Right atrium auricular region (tissue), 2 donors: ENCODE measurements around the gene SLC28A3. TPM values are rescaled to one million over a fixed set of nuclear protein-coding genes. Genes with fewer than 3 reads are reported as not detected.
A peak's percentile ranks its signal among the peaks of the same experiment; 100 is the strongest.

ENCODE experiments used
- DNase-seq: peaks from one replicate; pipeline ENCODE4 v3.0.0-alpha.2; 2019; ENCODE audit warnings: low spot score
- H3K27ac ChIP-seq, 2 donors: fragments of 200-600 bp; sonication (generic); 1 replicate in 1 of 2; 2 replicates in 1 of 2; pipeline ENCODE4 v1.5.1; 2016 to 2019
- H3K27me3 ChIP-seq, 2 donors: fragments of 200-600 bp; sonication (generic); one replicate each; pipeline versions ENCODE4 v1.5.1 to v1.6.0; 2017 to 2019
- H3K36me3 ChIP-seq: fragments of 200-600 bp; sonication (generic); one replicate; pipeline ENCODE4 v1.5.1; 2016
- H3K4me1 ChIP-seq, 2 donors: fragments of 200-600 bp; sonication (generic); one replicate each; pipeline versions ENCODE4 v1.5.1 to v1.6.0; 2017 to 2019
- H3K4me3 ChIP-seq, 2 donors: fragments of 200-600 bp; sonication (generic); 1 replicate in 1 of 2; 2 replicates in 1 of 2; pipeline ENCODE4 v1.5.1; 2017 to 2019; ENCODE audit warnings: mild to moderate bottlenecking in 1 of 2, moderate library complexity in 1 of 2
- H3K9me3 ChIP-seq, 2 donors: fragments of 200-600 bp; sonication (generic); one replicate each; pipeline ENCODE4 v1.5.1; 2019
- CTCF ChIP-seq, 2 donors: fragments of 200-600 bp; sonication (generic); IDR thresholded peaks; one replicate each; pipeline ENCODE4 v1.5.1; 2019; ENCODE audit warnings: antibody characterized with exemption in 2 of 2
- total RNA-seq, 2 donors: library from RNA; depleted of rRNA; stranded (reverse); fragments of >200 nt; gene quantifications; one replicate each; pipeline ENCODE4 v1.1.0, GENCODE V29; 2016

SLC28A3 gene
- total RNA-seq, 2 donors from 2014 or later, result 0.33 to 4.4 TPM

- Histone ChIP-seq H3K36me3 (no peaks in the 10 kb centered on the region), H3K9me3 (no peaks in the 10 kb centered on the region), H3K27me3 (no peaks in the 10 kb centered on the region), H3K4me1 (peaks cover 0 to 23% of the 10 kb centered on the region in 2 donors), H3K27ac (peak overlapping the region in 1 of 2 donors; percentile 84), H3K4me3 (no peak overlapping the region)
- TF ChIP-seq CTCF (IDR thresholded peaks at IDR 0.05), result no peak
- no peak for DNase-seq
Measured at GRCh38 chr9:84338792-84339191, 1.8 kb downstream of the SLC28A3 start.

GRCh38 chr9:84337252-84337651 lies 3.3 kb downstream of the SLC28A3 start:
- no peak for DNase-seq
- H3K36me3 ChIP-seq, result no peaks in the 10 kb centered on the region
- no peak overlapping the region for H3K27ac ChIP-seq
- H3K4me1 ChIP-seq, result peaks cover 0 to 18% of the 10 kb centered on the region in 2 donors
- H3K27me3 ChIP-seq, result no peaks in the 10 kb centered on the region
- H3K9me3 ChIP-seq, result no peaks in the 10 kb centered on the region
- no peak overlapping the region for H3K4me3 ChIP-seq
- TF ChIP-seq CTCF (IDR thresholded peaks at IDR 0.05), result no peak

GRCh38 chr9:84331119-84331809 lies 9.3 kb downstream of the SLC28A3 start:
- Histone ChIP-seq H3K4me3 (no peak overlapping the region), H3K27me3 (no peaks in the 10 kb centered on the region), H3K36me3 (no peaks in the 10 kb centered on the region), H3K27ac (no peak overlapping the region), H3K9me3 (peaks cover 0 to 9% of the 10 kb centered on the region in 2 donors), H3K4me1 (no peaks in the 10 kb centered on the region)
- DNase-seq, result no peak
- TF ChIP-seq CTCF (IDR thresholded peaks at IDR 0.05), result no peak

GRCh38 chr9:84330246-84330645 lies 10.3 kb downstream of the SLC28A3 start:
- H3K27me3 ChIP-seq, result no peaks in the 10 kb centered on the region
- H3K4me1 ChIP-seq, result no peaks in the 10 kb centered on the region
- no peak for DNase-seq
- no peaks in the 10 kb centered on the region for H3K36me3 ChIP-seq
- no peak overlapping the region for H3K4me3 ChIP-seq
- H3K9me3 ChIP-seq, result peaks cover 0 to 9% of the 10 kb centered on the region in 2 donors
- H3K27ac ChIP-seq, result no peak overlapping the region
- TF ChIP-seq CTCF (IDR thresholded peaks at IDR 0.05), result no peak

GRCh38 chr9:84327184-84327583 lies 13.4 kb downstream of the SLC28A3 start:
- no peaks in the 10 kb centered on the region for H3K4me1 ChIP-seq
- DNase-seq, result no peak
- H3K9me3 ChIP-seq, result peaks cover 0 to 9% of the 10 kb centered on the region in 2 donors
- no peak overlapping the region for H3K4me3 ChIP-seq
- no peak overlapping the region for H3K27ac ChIP-seq
- no peaks in the 10 kb centered on the region for H3K36me3 ChIP-seq
- H3K27me3 ChIP-seq, result no peaks in the 10 kb centered on the region
- no peak for TF ChIP-seq CTCF (IDR thresholded peaks at IDR 0.05)
